GM18505 (cell line): Measurements from ENCODE around the gene UBE2S.

Source experiments
- ATAC-seq: cut with Tn5 transposase; IDR thresholded peaks from one replicate; pipeline ENCODE4 v1.9.1; 2021; ENCODE audit not compliant: unreplicated experiment
- POLR2A ChIP-seq: IDR thresholded peaks from 4 replicates; pipeline ENCODE4 v1.6.1; 2011; ENCODE audit warnings: borderline replicate concordance; ENCODE audit not compliant: insufficient read depth, insufficient read length; ENCODE audit errors: extremely low read depth

UBE2S gene

DNA sequence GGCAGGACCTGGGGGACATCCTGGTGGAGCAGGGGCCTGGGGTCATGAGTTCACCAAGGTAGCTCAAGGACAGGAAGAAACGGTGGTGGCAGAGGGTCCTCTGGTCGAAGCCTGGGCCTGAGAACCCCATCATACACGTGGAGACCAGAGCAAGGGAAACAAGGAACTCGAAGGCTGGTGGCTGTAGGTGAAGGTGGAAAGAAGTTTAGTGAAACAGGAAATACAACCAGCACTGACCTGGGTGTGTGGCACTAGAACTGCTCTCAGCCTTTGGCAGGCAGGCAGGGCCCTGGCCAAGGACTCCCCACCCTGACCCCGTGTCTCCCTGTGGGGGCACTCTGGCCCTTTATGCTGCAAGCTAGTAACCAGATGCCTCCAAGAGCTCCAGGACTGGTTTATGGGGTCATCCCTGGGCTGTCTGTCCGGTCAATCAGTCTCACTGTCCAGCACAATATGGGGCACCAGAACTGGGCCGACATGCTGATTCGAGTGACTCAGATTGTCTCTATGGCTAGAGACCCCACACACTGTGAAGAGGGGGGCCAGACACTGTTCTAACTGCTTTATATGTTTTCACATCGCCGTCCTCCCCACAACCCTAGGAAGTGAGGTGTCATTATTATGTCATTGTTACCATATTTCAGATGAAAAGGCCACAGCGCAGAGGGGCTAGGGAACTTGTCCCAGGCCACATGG is 56.8 kb downstream of the UBE2S start:
- ATAC-seq = no peak
- TF ChIP-seq POLR2A = no peak
